Endothelial cell of umbilical vein (primary cell): ENCODE measurements around the gene AP3S1.

ENCODE experiments used
- POLR2A ChIP-seq: IDR thresholded peaks from 2 replicates; pipeline ENCODE4 v1.6.1; 2012; ENCODE audit warnings: low read depth, mild to moderate bottlenecking, control low read depth, low read length
- TF ChIP-seq, protein P1 (sequence below), 2 donors: IDR thresholded peaks; 1 replicate in 1 of 2; 2 replicates in 1 of 2; pipeline ENCODE4 v1.5.1; 2011; ENCODE audit warnings: low read length in 2 of 2, mild to moderate bottlenecking in 2 of 2, moderate library complexity in 2 of 2, control low read depth in 1 of 2, inconsistent platforms in 1 of 2, low read depth in 1 of 2; ENCODE audit not compliant: insufficient read depth in 1 of 2; ENCODE audit errors: extremely low read depth in 1 of 2
- TF ChIP-seq, protein P2 (sequence below): IDR thresholded peaks from 2 replicates; pipeline ENCODE4 v1.6.1; 2011; ENCODE audit not compliant: insufficient read depth, insufficient read length

GRCh38 chr5:115825948-115826347 lies 15.8 kb upstream of the AP3S1 start:
- TF ChIP-seq, protein P1, sequence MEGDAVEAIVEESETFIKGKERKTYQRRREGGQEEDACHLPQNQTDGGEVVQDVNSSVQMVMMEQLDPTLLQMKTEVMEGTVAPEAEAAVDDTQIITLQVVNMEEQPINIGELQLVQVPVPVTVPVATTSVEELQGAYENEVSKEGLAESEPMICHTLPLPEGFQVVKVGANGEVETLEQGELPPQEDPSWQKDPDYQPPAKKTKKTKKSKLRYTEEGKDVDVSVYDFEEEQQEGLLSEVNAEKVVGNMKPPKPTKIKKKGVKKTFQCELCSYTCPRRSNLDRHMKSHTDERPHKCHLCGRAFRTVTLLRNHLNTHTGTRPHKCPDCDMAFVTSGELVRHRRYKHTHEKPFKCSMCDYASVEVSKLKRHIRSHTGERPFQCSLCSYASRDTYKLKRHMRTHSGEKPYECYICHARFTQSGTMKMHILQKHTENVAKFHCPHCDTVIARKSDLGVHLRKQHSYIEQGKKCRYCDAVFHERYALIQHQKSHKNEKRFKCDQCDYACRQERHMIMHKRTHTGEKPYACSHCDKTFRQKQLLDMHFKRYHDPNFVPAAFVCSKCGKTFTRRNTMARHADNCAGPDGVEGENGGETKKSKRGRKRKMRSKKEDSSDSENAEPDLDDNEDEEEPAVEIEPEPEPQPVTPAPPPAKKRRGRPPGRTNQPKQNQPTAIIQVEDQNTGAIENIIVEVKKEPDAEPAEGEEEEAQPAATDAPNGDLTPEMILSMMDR (IDR thresholded peaks at IDR 0.05; ENCODE audit: extremely low read depth in 1 of 2, insufficient read depth in 1 of 2, low read depth in 1 of 2, low read length in 2 of 2): no peak
- no peak for TF ChIP-seq POLR2A
- TF ChIP-seq, protein P2, sequence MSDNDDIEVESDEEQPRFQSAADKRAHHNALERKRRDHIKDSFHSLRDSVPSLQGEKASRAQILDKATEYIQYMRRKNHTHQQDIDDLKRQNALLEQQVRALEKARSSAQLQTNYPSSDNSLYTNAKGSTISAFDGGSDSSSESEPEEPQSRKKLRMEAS: no peak
